Tibial artery (tissue), 4 donors: ENCODE results near the gene VPS45.
"Not testable (repeated sequence)": the region's sequence is repeated elsewhere in the genome, so short reads cannot be mapped to it uniquely, and the experiment has no call there.

ENCODE experiments used
- DNase-seq, 2 donors: peaks; one replicate each; pipeline ENCODE4 v3.0.0-alpha.2; 2019
- H3K27ac ChIP-seq, 2 donors: fragments of 200-600 bp; sonication (generic) in 1 of 2; 1 replicate in 1 of 2; 2 replicates in 1 of 2; pipeline ENCODE4 v1.5.1; 2018 to 2019; ENCODE audit warnings: mild to moderate bottlenecking in 1 of 2
- H3K27me3 ChIP-seq, 2 donors: fragments of 200-600 bp; sonication (generic) in 1 of 2; one replicate each; pipeline versions ENCODE4 v1.5.1 to v1.6.0; 2016 to 2019
- H3K36me3 ChIP-seq, 3 donors: fragments of 200-600 bp; sonication (generic) in 2 of 3; one replicate each; pipeline ENCODE4 v1.5.1; 2016 to 2019; ENCODE audit warnings: mild to moderate bottlenecking in 2 of 3
- H3K4me1 ChIP-seq, 4 donors: fragments of 200-600 bp; sonication (generic) in 2 of 4; 1 replicate in 3 of 4; 2 replicates in 1 of 4; pipeline ENCODE4 v1.5.1; 2016 to 2019
- H3K4me3 ChIP-seq, 2 donors: fragments of 200-600 bp; sonication (generic) in 1 of 2; 1 replicate in 1 of 2; 2 replicates in 1 of 2; pipeline ENCODE4 v1.5.1; 2018 to 2019; ENCODE audit warnings: mild to moderate bottlenecking in 2 of 2
- H3K9me3 ChIP-seq, 3 donors: fragments of 200-600 bp; sonication (generic) in 1 of 3; one replicate each; pipeline ENCODE4 v1.5.1; 2016 to 2019
- intact Hi-C: fragments of 100-400 bp; cut with DNase I; formaldehyde crosslinking; loops from one replicate; pipeline ENCODE4 v1.15.0; 2023; ENCODE audit warnings: low total_unique reads
- TF ChIP-seq, protein P1 (sequence below), 2 experiments: fragments of 200-600 bp in 1 of 2; fragments of 450-650 bp in 1 of 2; IDR thresholded peaks; one replicate each; pipeline ENCODE4 v1.5.1; 2017 to 2019; ENCODE audit warnings: antibody characterized with exemption in 2 of 2, mild to moderate bottlenecking in 1 of 2, moderate library complexity in 1 of 2

The VPS45 gene

DNA sequence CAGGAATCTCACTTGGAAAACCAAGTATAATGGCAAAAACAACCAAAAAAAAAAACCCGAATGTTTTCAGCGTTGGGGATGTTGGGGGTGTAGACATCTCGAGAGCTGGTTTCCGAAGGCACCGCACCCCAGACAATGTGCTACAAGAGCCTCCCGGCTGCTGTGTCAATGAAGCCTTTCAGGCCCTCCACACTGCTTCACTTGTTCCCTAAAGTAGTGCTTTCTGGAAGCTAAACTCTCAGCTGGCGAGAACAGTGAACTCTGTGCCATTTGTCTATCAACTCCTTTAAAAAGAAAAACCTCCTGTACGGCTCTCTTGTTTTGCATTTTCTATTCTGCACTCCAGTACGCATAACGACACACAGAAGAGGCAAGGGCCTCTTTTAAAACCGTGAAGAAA, 114.7 kb downstream of the VPS45 start:
- Histone ChIP-seq H3K4me3 (no peak overlapping the region), H3K4me1 (peaks cover 0 to 10% (median 3%) of the 10 kb centered on the region in 4 donors), H3K36me3 (no peaks in the 10 kb centered on the region), H3K9me3 (no peaks in the 10 kb centered on the region), H3K27me3 (no peaks in the 10 kb centered on the region), H3K27ac (no peak overlapping the region)
- DNase-seq = no peak
- intact Hi-C loops = no loop called here
- TF ChIP-seq, protein P1, sequence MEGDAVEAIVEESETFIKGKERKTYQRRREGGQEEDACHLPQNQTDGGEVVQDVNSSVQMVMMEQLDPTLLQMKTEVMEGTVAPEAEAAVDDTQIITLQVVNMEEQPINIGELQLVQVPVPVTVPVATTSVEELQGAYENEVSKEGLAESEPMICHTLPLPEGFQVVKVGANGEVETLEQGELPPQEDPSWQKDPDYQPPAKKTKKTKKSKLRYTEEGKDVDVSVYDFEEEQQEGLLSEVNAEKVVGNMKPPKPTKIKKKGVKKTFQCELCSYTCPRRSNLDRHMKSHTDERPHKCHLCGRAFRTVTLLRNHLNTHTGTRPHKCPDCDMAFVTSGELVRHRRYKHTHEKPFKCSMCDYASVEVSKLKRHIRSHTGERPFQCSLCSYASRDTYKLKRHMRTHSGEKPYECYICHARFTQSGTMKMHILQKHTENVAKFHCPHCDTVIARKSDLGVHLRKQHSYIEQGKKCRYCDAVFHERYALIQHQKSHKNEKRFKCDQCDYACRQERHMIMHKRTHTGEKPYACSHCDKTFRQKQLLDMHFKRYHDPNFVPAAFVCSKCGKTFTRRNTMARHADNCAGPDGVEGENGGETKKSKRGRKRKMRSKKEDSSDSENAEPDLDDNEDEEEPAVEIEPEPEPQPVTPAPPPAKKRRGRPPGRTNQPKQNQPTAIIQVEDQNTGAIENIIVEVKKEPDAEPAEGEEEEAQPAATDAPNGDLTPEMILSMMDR (IDR thresholded peaks at IDR 0.05) = no peak

DNA sequence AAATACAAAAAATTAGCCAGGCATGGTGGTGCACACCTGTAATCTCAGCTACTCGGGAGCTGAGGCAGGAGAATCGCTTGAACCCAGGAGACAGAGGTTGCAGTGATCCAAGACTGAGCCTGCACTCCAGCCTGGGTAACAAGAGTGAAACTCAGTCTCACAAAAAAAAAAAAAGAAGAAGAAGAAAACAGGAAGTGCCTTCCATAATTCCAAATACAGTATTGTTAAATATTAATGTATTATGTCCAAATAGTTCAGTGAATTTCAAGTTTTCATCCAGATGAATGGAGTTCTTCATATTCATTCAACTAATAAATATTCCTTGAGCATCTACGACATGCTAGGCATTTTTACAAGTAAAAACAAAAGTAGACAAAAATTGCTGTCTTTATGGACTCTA, 115.5 kb downstream of the VPS45 start:
- Histone ChIP-seq H3K27ac (no peak overlapping the region), H3K4me1 (peaks cover 0 to 18% (median 6%) of the 10 kb centered on the region in 4 donors), H3K36me3 (no peaks in the 10 kb centered on the region), H3K9me3 (no peaks in the 10 kb centered on the region), H3K27me3 (no peaks in the 10 kb centered on the region), H3K4me3 (no peak overlapping the region)
- intact Hi-C loops = no loop called here
- TF ChIP-seq, protein P1 (IDR thresholded peaks at IDR 0.05) = no peak
- no peak for DNase-seq

DNA sequence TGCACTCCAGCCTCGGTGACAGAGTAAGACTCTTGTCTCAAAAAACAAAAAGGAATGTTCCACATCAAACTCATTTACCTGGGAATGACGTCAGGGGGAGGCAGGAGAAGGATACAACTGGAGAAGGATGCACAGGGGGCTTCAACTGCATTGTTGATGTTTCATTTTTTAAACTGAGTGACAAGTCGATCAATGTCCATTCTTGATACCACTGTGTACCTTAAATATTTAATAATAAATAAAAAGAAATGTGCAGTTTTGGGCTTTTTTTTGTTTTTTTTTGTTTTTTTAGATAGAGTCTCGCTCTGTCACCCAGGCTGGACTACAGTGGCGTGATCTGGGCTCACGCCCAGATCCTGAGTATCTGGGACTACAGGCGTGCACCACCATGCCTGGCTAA, 117.9 kb downstream of the VPS45 start:
- H3K27ac ChIP-seq = peak overlapping the region in 1 of 2 donors; percentile 54
- intact Hi-C loops = no loop called here

DNA sequence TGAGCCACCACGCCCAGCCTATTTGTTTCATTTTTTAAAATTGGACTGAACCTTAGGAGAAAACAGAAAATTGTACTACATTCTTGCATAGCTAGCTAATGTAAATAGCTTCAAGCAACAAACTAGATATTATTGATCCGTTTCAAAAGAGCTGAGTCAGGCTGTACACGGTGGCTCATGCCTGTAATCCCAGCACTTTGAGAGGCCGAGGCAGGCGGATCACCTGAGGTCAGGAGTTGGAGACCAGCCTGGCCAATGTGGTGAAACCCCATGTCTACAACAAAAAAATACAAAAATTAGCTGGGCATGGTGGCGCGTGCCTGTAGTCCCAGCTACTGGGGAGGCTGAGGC, 118.8 kb downstream of the VPS45 start:
- peak overlapping the region; percentile 31 to 42 for H3K4me3 ChIP-seq

More for the DNA sequence above, 117.9 kb downstream of the VPS45 start:
- peaks cover 0 to 19% (median 6%) of the 10 kb centered on the region in 4 donors for H3K4me1 ChIP-seq
- no peak for DNase-seq
- H3K27me3 ChIP-seq = no peaks in the 10 kb centered on the region
- no peaks in the 10 kb centered on the region for H3K9me3 ChIP-seq
- H3K4me3 ChIP-seq = no peak overlapping the region
- TF ChIP-seq, protein P1 (IDR thresholded peaks at IDR 0.05) = no peak
- no peaks in the 10 kb centered on the region for H3K36me3 ChIP-seq

DNA sequence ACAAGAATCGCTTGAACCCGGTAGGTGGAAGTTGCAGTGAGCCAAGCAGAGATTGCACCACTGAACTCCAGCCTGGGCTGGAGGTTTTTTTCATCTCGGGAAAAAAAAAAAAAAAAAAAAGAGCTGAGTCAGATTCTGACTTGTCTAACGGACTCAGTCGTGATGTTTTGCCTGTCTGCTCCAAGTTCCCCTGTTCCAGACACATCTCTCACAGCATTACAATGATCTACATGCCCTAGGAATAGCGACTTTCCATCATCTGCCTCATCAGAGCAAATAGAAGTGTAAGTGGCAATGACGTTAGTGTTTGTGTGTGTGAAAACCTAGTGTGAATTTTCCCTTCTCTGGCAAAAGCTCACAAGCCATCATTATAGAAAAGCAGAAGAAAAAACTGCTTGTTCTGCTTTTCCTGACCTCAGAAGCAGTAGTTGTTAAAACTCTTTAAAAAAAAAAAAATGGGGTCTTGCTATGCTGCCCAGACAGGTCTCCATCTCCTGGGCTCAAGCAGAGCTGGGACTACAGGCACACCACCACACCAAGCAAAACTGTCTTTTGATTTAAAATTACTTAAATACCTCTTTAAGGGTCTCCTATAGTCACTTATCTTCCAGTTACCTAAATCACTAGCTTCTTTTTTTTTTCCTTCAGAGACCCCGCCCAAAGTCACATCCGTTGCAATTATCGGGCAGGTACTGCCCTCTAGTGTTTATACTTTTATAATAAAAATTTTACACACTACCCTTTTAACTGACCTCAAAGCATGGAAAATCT, 119.4 kb downstream of the VPS45 start:
- TF ChIP-seq, protein P1 (IDR thresholded peaks at IDR 0.05) = peak; percentile 47 to 54
- H3K27ac ChIP-seq = peak overlapping the region; percentile 43 to 54
- no peaks in the 10 kb centered on the region for H3K27me3 ChIP-seq
- no peaks in the 10 kb centered on the region for H3K9me3 ChIP-seq
- H3K4me1 ChIP-seq = peaks cover 0 to 26% (median 6%) of the 10 kb centered on the region in 4 donors
- DNase-seq = no peak
- intact Hi-C loops = no loop called here
- peak overlapping the region; percentile 31 to 42 for H3K4me3 ChIP-seq
- no peaks in the 10 kb centered on the region for H3K36me3 ChIP-seq

More for the DNA sequence above, 118.8 kb downstream of the VPS45 start:
- DNase-seq, H3K27me3 ChIP-seq, H3K9me3 ChIP-seq, intact Hi-C loops, H3K36me3 ChIP-seq: not testable (repeated sequence)
- Histone ChIP-seq H3K4me1 (peaks cover 0 to 21% (median 6%) of the 10 kb centered on the region in 4 donors), H3K27ac (peak overlapping the region; percentile 43 to 54)

DNA sequence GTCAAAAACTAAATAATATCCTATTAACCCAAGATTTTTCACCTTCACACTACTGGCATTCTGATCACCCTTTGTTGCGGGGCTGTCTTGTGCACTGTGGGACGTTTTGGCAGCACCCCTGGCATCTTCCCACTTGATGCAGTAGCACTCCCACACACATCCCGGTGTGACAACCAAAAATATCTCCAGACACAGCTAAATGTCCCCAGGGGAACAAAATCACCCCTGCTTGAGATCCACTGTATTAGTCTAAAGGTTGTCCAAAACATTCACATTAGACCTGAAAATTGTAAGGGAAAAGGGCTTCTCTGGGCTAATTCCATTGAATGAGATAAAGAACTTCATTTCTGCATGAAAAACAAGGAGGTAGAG, 120.0 kb downstream of the VPS45 start:
- no peaks in the 10 kb centered on the region for H3K36me3 ChIP-seq
- H3K27me3 ChIP-seq = no peaks in the 10 kb centered on the region
- TF ChIP-seq, protein P1 (IDR thresholded peaks at IDR 0.05) = no peak
- no peaks in the 10 kb centered on the region for H3K9me3 ChIP-seq
- intact Hi-C loops = no loop called here
- H3K4me1 ChIP-seq = peaks cover 0 to 31% (median 6%) of the 10 kb centered on the region in 4 donors
- peak overlapping the region; percentile 22 to 54 for H3K27ac ChIP-seq
- DNase-seq = no peak
- no peak overlapping the region for H3K4me3 ChIP-seq
